NCI-H226 (cell line): ENCODE results near the gene MYH6.
"Not testable (repeated sequence)": the region's sequence is repeated elsewhere in the genome, so short reads cannot be mapped to it uniquely, and the experiment has no call there.

Experiments
- DNase-seq: peaks from one replicate; pipeline ENCODE4 v3.0.0-alpha.2; 2015

Gene MYH6

DNA sequence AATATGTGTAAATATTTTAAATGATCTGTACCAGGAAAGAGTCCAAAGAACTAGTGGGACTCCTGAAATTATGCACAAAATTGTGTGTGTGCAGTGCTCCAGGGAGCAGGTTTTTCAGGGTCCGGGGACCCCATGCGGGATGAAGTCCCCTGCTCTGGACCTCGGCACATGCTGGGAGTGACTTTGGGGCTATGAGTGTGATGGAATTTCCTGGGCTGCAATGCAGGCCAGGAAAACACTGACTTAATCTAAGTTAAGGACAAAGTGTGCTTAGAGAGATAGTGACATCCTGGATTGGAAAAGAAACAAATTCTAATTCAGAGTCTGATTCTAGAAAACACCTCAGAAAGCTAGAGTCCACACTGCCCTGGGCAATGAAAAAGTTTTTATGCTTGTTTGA is 6.2 kb upstream of the MYH6 start:
- no peak for DNase-seq

DNA sequence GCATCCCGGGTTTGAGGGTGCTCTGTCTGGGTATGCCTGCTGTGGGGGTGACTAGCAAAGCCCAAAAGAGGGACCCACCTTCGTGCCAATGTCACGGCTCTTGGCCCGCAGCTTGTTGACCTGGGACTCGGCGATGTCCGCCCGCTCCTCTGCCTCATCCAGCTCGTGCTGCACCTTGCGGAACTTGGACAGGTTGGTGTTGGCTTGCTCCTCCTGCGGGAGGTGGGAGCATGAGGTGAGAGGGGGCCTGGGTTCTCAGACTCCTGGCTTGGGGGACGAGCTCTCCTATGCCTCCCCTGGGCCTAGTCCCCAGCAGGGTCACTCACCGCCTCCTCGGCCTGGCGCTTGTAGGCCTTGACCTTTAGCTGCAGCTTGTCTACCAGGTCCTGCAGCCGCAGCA is 5.6 kb upstream of the MYH6 start:
- DNase-seq, result no peak

DNA sequence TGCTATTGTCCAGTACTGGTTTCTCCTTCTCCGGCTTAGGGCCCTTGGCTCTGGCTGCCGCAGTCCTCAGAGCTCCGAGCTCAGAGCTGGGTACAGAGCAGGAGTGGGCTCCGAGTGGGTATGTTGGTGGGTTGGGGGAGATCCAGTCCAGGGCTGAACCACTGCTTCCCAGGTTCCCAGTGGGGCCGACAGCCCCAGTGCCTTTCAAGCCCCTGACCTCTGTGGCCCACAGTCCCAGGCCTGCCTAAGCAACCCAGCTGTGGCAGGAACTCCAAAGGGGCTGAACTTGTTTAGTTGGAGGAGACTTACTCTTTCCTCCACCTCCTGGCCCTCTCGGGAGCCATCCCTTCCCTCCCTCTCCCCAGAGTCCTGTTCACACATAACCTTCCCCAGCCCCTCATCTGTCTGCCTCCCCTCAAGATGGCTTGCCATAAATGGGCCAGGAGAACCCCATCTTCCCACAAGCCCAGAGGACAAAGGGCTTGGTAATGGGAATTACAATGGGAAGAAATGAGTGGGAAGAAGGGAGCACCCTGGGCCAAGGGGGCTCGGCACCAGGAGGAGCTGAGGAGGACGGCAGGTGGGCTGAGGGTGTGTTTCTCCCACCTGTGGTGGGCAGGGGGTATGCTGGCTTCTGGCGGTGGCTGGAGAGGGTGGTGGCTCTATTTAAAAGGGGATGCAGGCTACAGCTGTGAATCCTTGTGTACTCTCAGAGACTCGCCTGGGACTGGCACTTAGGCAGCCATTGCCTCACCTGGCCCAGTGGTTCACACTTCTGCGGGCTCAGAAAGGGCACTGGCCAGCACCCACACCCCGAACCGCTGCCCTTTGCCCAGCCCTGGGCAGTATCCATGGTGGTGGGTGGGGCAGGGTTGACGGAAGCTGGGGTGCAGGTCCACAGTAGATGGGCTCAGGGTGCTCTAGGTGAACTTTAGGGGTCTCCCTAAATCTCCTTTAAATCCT is 3.8 kb upstream of the MYH6 start:
- no peak for DNase-seq

DNA sequence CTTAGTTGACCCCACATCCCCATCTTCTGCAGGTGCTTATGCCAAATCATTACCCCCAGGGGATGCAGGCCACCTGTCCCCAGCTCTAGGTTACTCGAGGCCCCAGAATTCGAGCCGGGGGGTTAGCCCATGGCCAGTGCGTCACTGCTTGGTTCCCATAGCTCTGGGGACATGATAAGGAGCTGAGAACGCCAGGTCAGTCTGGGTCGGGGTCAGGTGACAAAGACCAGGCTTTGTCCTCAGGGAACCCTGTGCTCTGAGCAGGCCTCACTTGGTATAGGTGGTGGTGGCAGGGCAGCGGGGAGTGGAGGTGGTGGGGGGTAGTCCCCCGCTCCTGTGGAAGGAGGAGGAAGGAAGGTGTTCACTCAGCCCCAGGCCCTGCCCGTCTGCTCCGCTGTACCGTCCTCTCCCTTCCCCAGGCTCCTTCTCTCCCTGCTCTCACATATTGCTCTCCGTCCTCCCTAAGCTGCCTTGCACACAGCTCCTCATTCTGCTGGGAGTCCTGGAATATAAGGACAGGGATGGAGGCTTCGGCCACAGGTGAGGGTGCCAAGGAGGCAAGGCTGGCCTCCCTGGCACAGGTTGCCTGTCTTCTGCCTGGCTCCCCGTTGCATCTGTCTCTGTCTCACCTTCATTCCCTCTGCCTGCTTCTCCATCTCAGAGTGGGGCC is 2.0 kb upstream of the MYH6 start:
- DNase-seq, result no peak

DNA sequence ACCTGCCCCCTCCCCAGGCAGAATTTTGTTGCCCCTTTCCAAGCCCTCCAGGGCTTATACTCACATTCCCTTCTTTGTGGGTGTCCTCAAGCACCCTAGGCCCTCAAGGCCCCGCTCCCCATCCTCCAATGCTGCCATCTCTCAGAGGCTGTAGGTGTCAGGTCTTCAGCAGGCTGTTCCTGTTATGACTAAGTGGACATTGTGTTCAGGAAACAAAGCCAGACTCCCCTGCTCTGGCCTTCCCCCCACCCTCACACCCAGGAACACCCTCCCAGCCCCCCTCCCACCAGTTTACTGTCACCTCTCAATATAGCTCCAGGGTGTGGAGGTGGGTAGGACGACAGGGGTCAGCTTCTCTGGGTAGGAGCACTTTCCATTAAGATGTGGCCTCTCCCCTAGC is 1.4 kb upstream of the MYH6 start:
- no peak for DNase-seq

DNA sequence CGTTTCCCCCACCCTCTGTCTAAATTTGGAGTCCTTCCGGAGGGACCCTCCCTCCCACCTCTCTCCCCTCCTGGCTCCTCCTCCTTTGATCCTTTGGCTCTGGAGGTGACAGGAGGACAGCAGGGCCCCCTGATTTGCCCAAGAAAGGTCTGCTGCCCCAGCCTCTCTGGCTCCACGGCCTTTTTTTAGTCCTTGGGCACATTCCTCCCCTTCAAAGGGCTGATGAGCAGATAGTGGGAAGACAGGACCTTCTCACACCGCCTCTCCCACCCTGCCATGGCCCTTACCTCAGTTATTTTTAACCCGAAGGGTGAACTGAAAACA is 196 bp upstream of the MYH6 start:
- no peak for DNase-seq

DNA sequence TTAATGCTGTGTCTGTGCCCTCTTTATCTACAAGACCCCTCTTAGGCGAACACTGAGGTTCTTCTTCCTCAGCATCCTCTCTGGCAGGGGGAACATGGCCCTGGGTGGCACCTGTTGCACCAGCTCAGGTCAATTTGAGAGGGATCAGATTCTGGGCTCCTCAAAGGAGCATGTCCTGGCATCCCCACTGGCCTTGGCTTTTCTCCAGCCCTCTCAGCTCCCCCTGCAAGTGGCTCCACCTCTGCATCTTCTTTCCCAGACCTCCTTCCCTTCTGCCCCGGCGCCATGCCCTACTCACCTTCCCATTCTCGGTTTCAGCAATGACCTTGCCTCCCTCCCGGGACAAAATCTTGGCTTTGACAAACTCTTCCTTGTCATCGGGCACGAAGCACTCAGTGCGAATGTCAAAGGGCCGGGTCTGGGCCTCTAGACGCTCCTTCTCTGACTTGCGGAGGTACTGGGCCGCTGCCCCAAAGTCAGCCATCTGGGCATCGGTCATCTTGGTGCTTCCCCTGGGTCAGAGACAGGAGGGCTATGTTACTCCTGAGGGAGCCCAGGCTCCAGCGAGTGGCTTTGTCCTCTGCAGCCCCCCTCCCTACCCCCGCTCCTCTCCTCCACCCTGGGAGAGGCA is 1.2 kb downstream of the MYH6 start:
- no peak for DNase-seq

DNA sequence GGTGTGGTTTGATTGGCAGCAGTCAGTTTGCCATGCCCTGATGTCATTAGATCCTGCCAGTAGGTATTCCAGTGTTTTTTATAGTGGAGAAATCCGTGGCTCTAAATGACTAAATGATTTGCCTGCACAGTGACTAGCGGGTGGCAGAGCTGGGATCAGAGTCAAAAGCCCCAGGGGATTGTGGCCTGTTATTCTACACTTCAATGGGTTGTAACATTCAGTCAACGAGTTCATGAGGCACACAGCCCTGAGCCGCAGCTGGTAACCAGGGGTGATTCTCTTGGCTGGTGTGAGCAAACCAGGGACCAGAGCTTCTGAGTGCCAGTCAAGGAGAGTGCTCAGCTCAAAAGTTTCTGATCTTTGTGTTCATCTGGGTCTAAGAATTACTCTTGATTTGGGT is 1.8 kb downstream of the MYH6 start:
- DNase-seq, result no peak

DNA sequence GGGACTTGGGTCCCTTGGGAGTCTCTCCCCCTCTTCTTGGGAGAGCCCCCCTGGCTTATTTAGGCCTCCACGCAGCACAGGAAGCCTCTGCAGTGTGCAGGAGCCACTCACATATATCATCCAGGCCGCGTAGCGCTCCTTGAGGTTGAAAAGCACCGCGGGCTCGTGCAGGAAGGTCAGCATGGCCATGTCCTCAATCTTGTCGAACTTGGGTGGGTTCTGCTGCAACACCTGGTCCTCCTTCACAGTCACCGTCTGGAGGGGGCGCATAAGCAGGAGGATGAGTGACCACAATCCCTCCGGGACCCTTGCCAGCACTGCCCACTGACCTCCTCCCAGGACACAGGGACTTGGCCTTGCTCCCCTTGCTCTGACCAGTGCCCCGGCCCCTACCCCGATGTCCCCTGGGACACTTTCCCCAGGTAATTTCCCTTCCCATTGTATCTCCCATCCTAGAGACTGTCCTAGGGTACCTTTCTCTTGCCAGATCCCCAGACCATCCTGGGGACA is 2.5 kb downstream of the MYH6 start:
- no peak for DNase-seq

DNA sequence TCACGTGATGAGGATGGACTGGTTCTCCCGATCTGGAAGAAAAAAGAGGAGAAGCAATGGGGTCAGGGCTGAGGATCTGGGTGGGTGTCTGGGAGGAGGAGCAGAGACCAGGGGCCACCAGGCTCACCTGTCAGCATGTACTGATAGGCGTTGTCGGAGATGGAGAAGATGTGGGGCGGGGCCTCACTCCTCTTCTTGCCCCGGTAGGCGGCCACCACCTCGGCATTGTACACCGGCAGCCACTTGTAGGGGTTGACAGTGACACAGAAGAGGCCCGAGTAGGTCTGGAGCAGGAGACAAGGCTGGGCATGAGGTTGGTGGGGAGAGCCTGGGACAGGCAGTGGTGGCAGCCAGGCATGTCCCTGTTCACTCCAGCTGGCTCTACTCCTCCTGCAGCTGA is 3.0 kb downstream of the MYH6 start:
- DNase-seq, result no peak

DNA sequence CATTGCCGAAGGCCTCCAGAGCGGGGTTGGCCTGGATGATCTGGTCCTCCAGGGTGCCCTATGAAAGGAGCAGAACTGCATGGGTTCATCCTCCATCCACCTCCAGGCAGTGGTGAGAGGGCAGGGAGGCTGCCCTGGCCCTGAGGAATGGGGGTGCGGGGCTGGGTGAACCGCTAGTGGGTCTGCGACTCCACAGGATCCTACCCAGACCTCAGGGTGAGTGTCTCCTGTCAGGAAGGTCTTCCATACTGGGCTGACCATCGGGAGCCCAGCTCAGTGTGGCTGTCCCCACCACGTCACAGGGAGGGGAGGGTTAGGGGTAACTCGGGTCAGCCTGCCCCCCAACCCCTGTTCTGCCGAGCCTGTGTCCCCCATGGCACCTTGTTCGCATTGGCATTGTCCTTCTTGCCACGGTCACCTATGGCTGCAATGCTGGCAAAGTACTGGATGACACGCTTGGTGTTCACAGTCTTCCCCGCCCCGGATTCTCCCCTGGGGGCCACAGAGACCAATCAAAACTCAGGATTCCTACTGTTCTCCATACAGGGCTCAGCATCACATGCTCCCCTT is 3.7 kb downstream of the MYH6 start:
- DNase-seq, result no peak

DNA sequence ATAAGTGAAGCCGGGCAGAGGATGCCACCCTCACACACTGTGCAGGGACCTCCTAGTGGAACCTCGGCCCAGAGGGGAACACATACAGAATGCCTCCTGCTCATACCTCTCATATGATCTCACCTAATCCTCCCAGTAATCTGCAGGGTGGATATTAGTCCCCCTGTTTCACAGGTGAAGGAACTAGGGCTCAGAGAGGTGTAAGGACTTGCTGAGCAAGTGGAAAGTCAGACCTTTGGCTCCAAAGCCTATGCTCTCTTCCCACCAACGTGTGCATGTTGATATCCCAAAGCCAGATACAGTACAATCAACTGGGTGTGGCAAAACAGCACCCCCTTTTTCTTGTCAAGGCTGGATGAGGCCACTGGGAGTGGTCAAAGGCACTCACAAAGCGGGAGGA is 4.2 kb downstream of the MYH6 start:
- DNase-seq, result no peak

DNA sequence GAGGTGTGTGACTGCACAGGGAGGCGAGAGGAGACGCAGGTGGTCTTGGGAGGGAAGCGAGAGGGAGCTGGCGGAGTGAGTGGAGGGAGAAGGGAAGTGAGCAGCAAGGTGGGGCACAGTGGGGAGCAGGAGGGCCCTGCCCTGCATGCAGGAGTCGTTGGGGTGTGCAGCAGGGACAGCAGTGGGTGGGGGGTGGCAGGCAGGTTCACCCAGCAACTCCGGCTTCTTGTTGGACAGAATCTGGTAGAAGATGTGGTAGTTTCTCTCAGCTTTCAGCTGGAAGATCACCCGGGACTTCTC is 5.0 kb downstream of the MYH6 start:
- no peak for DNase-seq

DNA sequence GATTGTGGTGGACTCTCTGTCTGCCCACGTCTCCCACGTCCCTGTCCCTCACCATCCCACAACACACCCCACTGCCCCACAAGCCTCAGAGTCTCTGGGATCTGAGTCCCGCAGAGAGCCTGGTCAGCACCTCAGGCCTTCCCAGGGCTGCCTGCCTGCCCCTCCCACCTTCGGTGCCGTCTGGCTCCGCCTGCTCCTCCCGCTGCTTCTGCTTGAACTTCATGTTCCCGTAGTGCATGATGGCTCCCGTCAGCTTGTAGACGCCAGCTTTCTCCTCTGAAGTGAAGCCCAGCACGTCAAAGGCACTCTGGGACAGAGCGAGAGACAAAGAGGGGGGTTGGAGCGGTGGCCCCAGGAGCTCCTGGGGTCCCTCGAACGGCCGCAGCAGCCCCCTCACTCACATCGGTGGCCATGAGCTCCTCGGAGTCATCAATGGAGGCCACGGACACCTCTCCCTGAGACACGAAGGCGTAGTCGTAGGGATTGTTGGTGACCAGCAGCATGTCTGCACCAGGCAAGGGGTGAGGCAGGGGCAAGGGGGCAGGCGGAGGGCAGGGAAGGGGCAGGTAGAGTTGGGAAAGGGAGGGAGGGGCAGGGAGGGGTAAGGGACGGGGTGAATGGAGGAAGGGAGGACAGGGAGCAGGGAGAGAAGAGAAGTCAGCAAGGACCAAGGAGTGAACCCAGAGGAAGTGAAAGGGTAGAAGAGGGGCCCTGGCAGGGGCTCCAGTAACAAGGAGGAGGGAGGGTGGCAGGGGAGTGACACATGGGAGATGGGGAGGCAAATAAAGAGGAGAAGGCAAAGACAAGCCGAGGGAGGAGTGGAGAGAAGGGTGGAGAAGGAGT is 5.6 kb downstream of the MYH6 start:
- DNase-seq, result no peak

DNA sequence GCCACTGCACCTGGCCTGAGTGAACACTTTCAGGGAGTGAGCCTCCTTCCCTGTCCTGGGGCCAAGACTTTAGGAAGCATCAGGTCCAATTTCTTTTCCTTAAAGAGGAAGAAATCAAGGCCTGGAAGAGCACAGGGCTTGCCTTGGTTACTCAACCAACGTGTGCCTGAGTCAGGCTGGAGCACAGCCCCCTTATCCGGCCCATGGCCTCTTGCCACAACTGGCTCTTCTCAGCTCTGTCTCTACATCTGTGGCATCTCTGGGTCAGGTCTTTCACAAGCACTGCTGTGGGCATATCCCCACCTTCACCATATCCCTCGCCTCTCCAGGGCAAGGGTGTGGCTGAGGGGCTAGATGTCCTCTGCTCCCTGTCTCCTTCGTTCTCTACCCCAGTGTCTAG is 6.8 kb downstream of the MYH6 start:
- no peak for DNase-seq

DNA sequence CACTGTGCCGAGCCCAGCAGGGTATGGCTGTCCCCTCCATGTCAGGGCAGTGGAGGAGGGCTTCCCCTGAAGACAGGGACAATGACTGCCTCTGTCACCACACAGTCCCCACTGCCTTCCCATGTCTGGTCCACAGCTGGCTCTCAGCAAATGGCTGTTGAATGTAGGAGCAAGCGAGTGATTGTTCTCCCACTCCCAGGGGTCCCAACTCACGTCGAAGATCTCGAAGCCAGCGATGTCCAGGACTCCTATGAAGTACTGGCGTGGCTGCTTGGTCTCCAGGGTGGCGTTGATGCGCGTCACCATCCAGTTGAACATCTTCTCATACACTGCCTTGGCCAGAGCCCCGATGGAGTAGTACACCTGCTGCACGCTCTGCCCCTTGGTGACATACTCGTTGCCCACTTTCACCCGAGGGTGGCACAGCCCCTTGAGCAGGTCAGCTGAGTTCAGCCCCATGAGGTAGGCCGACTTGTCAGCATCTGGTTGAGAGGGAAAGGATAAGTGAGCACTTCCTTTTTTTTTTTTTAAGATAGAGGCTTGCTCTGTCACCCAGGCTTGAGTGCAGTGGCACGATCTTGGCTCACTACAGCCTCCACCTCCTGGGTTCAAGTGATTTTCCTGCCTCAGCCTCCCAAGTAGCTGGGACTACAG is 7.5 kb downstream of the MYH6 start:
- not testable (repeated sequence) for DNase-seq

DNA sequence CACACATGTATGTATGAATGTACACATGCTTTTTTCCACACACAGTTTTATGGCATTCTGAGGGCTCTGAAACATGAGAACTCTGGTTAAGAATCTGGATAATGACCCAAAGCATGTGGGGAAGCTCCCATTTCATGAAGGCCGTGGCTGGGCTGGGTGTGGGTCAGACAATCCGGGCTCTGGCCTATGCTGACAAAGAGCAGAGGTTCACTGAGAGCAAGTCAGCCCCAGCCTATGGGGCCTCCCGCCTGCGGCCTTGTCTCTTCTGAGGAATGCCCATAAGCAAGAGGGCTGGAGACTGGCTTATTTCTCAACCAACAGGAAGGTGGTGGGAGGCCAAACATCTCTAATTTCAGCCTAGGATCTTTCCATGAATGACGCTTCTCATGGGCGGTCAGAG is 8.5 kb downstream of the MYH6 start:
- no peak for DNase-seq

DNA sequence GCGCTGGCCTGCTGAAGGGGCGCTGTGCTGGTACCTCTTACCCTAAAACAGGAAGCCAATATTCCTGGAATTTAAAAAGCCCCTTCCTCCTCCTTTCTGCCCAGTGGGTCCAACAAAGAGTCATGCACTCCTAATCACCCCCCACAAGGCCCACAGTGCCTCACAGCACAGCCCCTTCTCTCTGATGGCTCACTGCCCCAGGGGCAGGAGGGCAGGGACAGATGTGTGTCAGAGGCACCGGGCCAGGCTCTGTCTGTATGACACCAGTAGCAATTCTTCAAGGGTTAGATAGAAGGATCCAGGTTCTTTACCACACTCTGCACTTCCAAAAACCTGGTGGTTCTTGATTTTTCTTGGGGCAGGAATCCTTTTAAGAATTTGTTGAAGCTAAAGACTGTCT is 8.9 kb downstream of the MYH6 start:
- no peak for DNase-seq

DNA sequence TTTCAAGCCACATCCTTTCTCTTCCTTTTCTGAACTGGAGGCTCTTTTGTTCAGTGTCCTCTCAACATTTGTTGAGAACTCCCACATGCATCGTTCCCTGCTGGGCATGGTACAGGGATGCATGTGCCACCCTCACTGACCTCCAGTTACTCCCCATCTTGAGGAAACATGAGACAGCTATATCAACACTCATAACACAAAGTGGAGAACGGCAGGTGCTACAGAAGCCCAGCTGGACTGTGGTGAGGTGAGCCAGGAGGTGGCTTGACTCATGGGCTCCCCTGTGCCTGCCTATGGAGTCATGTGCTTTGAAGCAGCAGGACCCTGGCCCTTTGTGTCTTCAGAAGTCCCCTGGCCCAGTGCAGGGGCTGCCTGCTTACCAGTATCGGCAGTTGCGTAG is 9.7 kb downstream of the MYH6 start:
- no peak for DNase-seq

DNA sequence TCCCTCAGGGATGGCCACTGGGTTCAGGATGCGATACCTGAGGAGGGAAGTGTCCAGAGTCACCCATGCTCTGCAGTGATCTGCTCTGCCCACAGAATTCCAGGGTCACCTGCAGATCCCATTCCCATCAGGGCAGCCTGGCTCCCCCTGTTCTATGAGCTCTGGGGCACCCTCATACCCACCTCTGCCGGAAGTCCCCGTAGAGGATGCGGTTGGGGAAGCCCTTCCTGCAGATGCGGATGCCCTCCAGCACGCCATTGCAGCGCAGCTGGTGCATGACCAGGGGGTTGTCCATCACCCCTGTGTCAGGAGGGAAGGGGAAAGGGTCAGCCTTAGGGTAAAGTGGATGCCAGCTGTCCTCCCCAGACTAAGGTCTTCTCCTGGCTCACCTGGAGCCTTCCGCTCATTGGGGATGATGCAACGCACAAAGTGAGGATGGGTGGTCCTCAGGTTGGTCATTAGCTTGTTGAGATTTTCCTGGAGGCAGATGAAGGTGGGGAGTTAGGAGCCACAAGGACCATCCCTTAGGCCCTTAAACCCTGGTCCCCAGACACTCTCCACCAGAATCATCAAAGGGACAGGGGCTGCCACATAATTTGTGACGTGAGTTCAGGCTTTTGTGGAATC is 11.2 kb downstream of the MYH6 start:
- no peak for DNase-seq

DNA sequence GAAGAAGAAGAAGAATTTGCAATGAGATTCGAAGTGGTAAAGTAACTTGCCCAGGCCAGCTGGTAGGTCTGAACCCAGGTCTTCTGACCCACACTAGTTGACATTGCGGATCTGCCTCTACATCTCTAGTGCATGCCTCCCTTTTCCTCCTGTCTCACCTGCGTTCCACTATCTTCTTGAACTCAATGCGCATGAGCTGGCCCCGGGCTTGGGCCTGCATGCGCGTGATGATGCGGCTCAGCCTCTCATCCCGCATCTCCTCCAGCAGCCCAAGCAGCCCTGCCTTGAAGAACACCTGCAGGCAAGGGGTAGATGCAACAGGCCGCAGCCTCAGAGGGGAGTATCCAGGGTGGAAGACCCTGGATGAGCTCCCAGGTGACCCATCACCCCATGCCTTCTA is 11.9 kb downstream of the MYH6 start:
- no peak for DNase-seq

DNA sequence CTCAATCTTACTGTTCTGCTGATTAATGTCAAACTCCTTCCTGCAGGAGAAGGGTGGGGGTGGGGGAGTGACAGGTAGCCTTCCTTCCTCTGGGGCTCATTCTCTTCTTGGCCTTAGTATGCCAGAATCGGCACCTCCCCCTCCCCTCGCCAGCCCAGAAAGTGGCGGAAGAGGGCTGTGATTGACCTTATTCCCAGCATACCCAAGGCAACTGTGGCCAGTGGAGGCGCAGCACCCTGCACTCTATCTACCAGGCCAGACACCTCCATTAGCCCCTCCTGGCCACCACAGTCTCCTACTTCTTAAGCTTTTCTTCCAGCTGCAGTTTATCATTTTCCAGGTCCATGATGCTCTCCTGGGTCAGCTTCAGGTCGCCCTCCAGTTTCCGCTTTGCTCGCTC is 15.5 kb downstream of the MYH6 start:
- DNase-seq, result no peak
